PC-9 (cell line): Measurements from ENCODE around the gene DCTN2. TPM values are rescaled to one million over a fixed set of nuclear protein-coding genes. Genes with fewer than 3 reads are reported as not detected.
"Not testable (repeated sequence)": the region's sequence is repeated elsewhere in the genome, so short reads cannot be mapped to it uniquely, and the experiment has no call there.

Experiments used
- BruUV-seq: library from RNA; stranded (reverse); fragments of 400-500 nt; replicated peaks from 2 replicates; lab custom pipeline; 2021; lab: Mats Ljungman, UMichigan
- CTCF ChIA-PET: fragments of 300-600 bp; sonication (Branson Sonifier 250); formaldehyde crosslinking; loops from one replicate; lab custom pipeline; 2022; ENCODE audit warnings: antibody characterized with exemption; lab: Charles Lee
- POLR2A ChIA-PET: fragments of 300-600 bp; sonication (Branson Sonifier 250); formaldehyde crosslinking; loops from one replicate; lab custom pipeline; 2022; ENCODE audit warnings: antibody characterized with exemption; ENCODE audit not compliant: unreplicated experiment; lab: Charles Lee
- DNase-seq, 2 experiments: peaks; one replicate each; pipeline versions ENCODE4 v3.0.0 to v3.0.0-alpha.2; 2015 to 2022; ENCODE audit warnings: mixed read lengths in 1 of 2
- H2AFZ ChIP-seq: fragments of 200-600 bp; sonication (generic); 2 replicates; pipeline ENCODE4 v1.8.1; 2017; ENCODE audit warnings: antibody characterized with exemption
- H3F3A ChIP-seq: fragments of 200-600 bp; sonication (generic); 2 replicates; pipeline ENCODE4 v1.8.1; 2017; ENCODE audit warnings: antibody characterized with exemption, mild to moderate bottlenecking, low read depth; ENCODE audit not compliant: insufficient read depth
- H3K27ac ChIP-seq: fragments of 200-600 bp; sonication (generic); 2 replicates; pipeline ENCODE4 v1.6.1; 2016; ENCODE audit warnings: mixed run types
- H3K27me3 ChIP-seq: fragments of 200-600 bp; sonication (generic); 2 replicates; pipeline ENCODE4 v1.6.1; 2016; ENCODE audit warnings: low read depth, mixed run types; ENCODE audit not compliant: insufficient read depth
- H3K36me3 ChIP-seq: fragments of 200-600 bp; sonication (generic); 2 replicates; pipeline ENCODE4 v1.6.1; 2016; ENCODE audit warnings: low read depth, mixed run types
- H3K4me1 ChIP-seq: fragments of 200-600 bp; sonication (generic); replicated peaks from 2 replicates; pipeline ENCODE4 v1.6.1; 2016; ENCODE audit warnings: mixed run types; ENCODE audit not compliant: insufficient read depth
- H3K4me2 ChIP-seq: fragments of 200-600 bp; sonication (generic); 2 replicates; pipeline ENCODE4 v1.6.1; 2017; ENCODE audit warnings: mixed run types
- H3K4me3 ChIP-seq: fragments of 200-600 bp; sonication (generic); 2 replicates; pipeline ENCODE4 v1.6.1; 2016; ENCODE audit warnings: mixed run types
- H3K79me2 ChIP-seq: fragments of 200-600 bp; sonication (generic); 2 replicates; pipeline ENCODE4 v1.6.1; 2017; ENCODE audit warnings: low read depth, mixed run types
- H3K9me2 ChIP-seq: fragments of 200-600 bp; sonication (generic); 2 replicates; pipeline ENCODE4 v1.8.1; 2017; ENCODE audit warnings: mild to moderate bottlenecking; ENCODE audit not compliant: insufficient read depth
- H3K9me3 ChIP-seq: fragments of 200-600 bp; sonication (generic); 2 replicates; pipeline ENCODE4 v1.8.1; 2016; ENCODE audit warnings: low read depth; ENCODE audit not compliant: insufficient read depth
- H4K20me1 ChIP-seq: fragments of 200-600 bp; sonication (generic); 2 replicates; pipeline ENCODE4 v1.8.1; 2017; ENCODE audit not compliant: insufficient read depth
- EZH2 ChIP-seq: fragments of 200-600 bp; sonication (generic); IDR thresholded peaks from 2 replicates; pipeline ENCODE4 v1.8.0; 2017; ENCODE audit warnings: antibody characterized with exemption, low read depth
- intact Hi-C: fragments of 100-400 bp; cut with micrococcal nuclease; formaldehyde crosslinking; loops from one replicate; pipeline ENCODE4 v1.10.0; 2022; ENCODE audit not compliant: unreplicated experiment
- total RNA-seq: library from RNA; stranded (reverse); gene quantifications from 2 replicates; pipeline ENCODE4 v1.2.3, GENCODE V29; 2021
- TF ChIP-seq, protein P1 (sequence below): fragments of 200-600 bp; sonication (generic); conservative IDR thresholded peaks from 2 replicates; pipeline ENCODE4 v1.6.1; 2017; ENCODE audit warnings: mixed run types, antibody characterized with exemption, mild to moderate bottlenecking, moderate library complexity

Gene DCTN2
- total RNA-seq, 1 experiment from 2014 or later, result 105 TPM

- Histone ChIP-seq H3K27ac (no peak overlapping the region), H3F3A (peaks cover 62% of the 10 kb centered on the region), H3K36me3 (peaks cover 42% of the 10 kb centered on the region), H3K4me1 (no peaks in the 10 kb centered on the region), H3K4me2 (no peak overlapping the region), H3K9me2 (no peaks in the 10 kb centered on the region), H3K79me2 (0 out of 2 replicates have a peak, but pooled peaks cover under 1% of the 10 kb centered on the region), H3K27me3 (no peaks in the 10 kb centered on the region), H3K9me3 (no peaks in the 10 kb centered on the region), H4K20me1 (peaks cover 71% of the 10 kb centered on the region), H3K4me3 (no peak overlapping the region), H2AFZ (no peak overlapping the region)
- CTCF ChIA-PET, result no interaction called here
- DNase-seq, result no peak
- no TSS peak for BruUV-seq
- POLR2A ChIA-PET, result no interaction called here
- intact Hi-C loops, result no loop called here
- TF ChIP-seq EZH2, result no peak
- TF ChIP-seq, protein P1, sequence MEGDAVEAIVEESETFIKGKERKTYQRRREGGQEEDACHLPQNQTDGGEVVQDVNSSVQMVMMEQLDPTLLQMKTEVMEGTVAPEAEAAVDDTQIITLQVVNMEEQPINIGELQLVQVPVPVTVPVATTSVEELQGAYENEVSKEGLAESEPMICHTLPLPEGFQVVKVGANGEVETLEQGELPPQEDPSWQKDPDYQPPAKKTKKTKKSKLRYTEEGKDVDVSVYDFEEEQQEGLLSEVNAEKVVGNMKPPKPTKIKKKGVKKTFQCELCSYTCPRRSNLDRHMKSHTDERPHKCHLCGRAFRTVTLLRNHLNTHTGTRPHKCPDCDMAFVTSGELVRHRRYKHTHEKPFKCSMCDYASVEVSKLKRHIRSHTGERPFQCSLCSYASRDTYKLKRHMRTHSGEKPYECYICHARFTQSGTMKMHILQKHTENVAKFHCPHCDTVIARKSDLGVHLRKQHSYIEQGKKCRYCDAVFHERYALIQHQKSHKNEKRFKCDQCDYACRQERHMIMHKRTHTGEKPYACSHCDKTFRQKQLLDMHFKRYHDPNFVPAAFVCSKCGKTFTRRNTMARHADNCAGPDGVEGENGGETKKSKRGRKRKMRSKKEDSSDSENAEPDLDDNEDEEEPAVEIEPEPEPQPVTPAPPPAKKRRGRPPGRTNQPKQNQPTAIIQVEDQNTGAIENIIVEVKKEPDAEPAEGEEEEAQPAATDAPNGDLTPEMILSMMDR, result no peak
Measured at GRCh38 chr12:57511161-57511560, 35.8 kb downstream of the DCTN2 start.

DNA sequence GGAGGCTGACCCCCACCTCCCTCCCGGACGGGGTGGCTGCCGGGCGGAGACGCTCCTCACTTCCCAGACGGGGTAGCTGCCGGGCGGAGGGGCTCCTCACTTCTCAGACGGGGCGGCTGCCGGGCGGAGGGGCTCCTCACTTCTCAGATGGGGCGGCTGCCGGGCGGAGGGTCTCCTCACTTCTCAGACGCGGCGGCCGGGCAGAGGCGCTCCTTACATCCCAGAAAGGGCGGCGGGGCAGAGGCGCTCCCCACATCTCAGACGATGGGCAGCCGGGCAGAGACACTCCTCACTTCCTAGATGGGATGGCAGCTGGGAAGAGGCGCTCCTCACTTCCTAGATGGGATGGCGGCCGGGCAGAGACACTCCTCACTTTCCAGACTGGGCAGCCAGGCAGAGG lies 39.2 kb downstream of the DCTN2 start:
- H3K4me3 ChIP-seq, H3K27me3 ChIP-seq, H3K4me2 ChIP-seq, BruUV-seq, H2AFZ ChIP-seq, H3K27ac ChIP-seq, H3K9me2 ChIP-seq, H3K79me2 ChIP-seq, CTCF ChIA-PET, DNase-seq, H3K9me3 ChIP-seq, H3K4me1 ChIP-seq, POLR2A ChIA-PET, intact Hi-C loops: not testable (repeated sequence)
- Histone ChIP-seq H3F3A (peaks cover 30% of the 10 kb centered on the region), H4K20me1 (peaks cover 53% of the 10 kb centered on the region), H3K36me3 (peaks cover 28% of the 10 kb centered on the region)

DNA sequence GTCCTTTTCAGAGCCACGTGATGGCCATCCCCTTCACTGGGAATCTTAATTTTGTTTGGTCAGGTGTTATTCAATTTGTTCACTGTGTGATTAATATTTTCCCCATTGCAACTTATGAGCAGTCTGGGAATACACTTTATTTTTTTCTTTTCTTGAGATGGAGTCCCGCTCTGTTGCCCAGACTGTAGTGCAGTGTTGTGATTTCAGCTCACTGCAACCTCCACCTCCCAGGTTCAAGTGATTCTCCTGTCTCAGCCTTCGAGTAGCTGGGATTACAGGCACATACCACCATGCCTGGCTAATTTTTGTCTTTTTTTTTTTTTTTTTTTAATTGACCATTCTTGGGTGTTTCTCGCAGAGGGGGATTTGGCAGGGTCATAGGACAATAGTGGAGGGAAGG lies 40.5 kb downstream of the DCTN2 start:
- Histone ChIP-seq H4K20me1 (peaks cover 48% of the 10 kb centered on the region), H3F3A (peaks cover 19% of the 10 kb centered on the region), H3K36me3 (peaks cover 26% of the 10 kb centered on the region)
- H3K4me2 ChIP-seq, H3K79me2 ChIP-seq, H3K27ac ChIP-seq, H3K4me1 ChIP-seq, H3K9me2 ChIP-seq, intact Hi-C loops, H3K4me3 ChIP-seq, POLR2A ChIA-PET, H3K27me3 ChIP-seq, BruUV-seq, H3K9me3 ChIP-seq, H2AFZ ChIP-seq, CTCF ChIA-PET, DNase-seq: not testable (repeated sequence)

- H3K4me3 ChIP-seq, H2AFZ ChIP-seq, BruUV-seq, H3K9me2 ChIP-seq, H3K79me2 ChIP-seq, H3K27ac ChIP-seq, H3K9me3 ChIP-seq, CTCF ChIA-PET, H3K27me3 ChIP-seq, H3K4me1 ChIP-seq, H3K4me2 ChIP-seq, DNase-seq, intact Hi-C loops, H3F3A ChIP-seq: not testable (repeated sequence)
- POLR2A ChIA-PET, result interaction anchor here (0.6 kb wide), 1 partner anchor 12 kb away, joined by 7 read pairs; no protein-coding TSS in a partner anchor
- Histone ChIP-seq H3K36me3 (peaks cover 52% of the 10 kb centered on the region), H4K20me1 (peaks cover 59% of the 10 kb centered on the region)
Measured at GRCh38 chr12:57502311-57502969, 44.6 kb downstream of the DCTN2 start.
